DND-41 (cell line): ENCODE data around the gene RNF217.

Experiments used
- CTCF ChIP-seq: IDR thresholded peaks from 2 replicates; pipeline ENCODE4 v1.5.1; 2012; ENCODE audit warnings: borderline replicate concordance, low read length, moderate library complexity, mild to moderate bottlenecking; ENCODE audit not compliant: poor library complexity, severe bottlenecking; ENCODE audit errors: extremely low read depth
- EZH2 ChIP-seq: IDR thresholded peaks from 3 replicates; pipeline ENCODE4 v1.6.1; 2012; ENCODE audit warnings: borderline replicate concordance, low read depth, mild to moderate bottlenecking, moderate library complexity, low read length, inconsistent platforms; ENCODE audit not compliant: severe bottlenecking

DNA sequence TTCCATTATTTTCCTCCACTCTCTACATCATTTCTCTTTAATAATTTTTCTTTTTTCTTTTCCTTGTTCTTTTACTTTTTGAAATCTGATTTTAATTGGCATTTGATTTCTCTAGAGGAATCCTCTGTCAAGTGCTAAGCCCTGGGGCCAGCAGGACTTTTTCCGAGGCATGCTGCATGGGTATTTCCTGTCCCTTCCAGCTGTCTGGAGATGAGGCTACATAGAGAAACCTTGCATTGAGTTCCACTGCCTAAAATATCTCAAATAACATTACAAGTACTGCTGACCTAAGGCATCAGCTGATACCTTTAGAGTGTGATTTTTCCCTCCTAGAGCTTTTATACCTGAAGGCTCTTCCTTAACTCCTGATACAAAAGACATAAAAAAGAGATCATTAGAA is 6.2 kb downstream of the RNF217 start:
- TF ChIP-seq CTCF (no peak), EZH2 (no peak)
